ENCODE measurements around the gene SPAG9. TPM values are rescaled to one million over a fixed set of nuclear protein-coding genes. Genes with fewer than 3 reads are reported as not detected.

The SPAG9 gene
- total RNA-seq, 1 experiment from 2014 or later, result 78.5 TPM

- Mint-ChIP-seq H3K27me3 (ENCODE audit: insufficient read depth, unreplicated experiment) (no peaks in the 10 kb centered on the region), H3K27ac (ENCODE audit: low read depth, unreplicated experiment) (peak overlapping the region; percentile 89), H3K4me3 (ENCODE audit: unreplicated experiment) (peak overlapping the region; percentile 61), H3K4me1 (ENCODE audit: insufficient read depth, unreplicated experiment) (peaks cover 49% of the 10 kb centered on the region), H3K36me3 (ENCODE audit: insufficient read depth, unreplicated experiment) (peaks cover 12% of the 10 kb centered on the region), H3K9me3 (ENCODE audit: unreplicated experiment) (no peaks in the 10 kb centered on the region)
- ChIA-PET POLR2A (interaction anchor here (0.5 to 12.7 kb wide), 16 partner anchors 11 to 412 kb away, joined by 3 to 473 read pairs (median 4); partner anchors contain the start of genes SPAG9, TOB1 and UTP18), CTCF (interaction anchor here (0.6 to 12.2 kb wide), 20 partner anchors 9 to 230 kb away, joined by 3 to 429 read pairs (median 5); partner anchors contain the start of genes NME1 and TOB1)
- TF ChIP-seq CTCF (IDR thresholded peaks at IDR 0.05; ENCODE audit: unreplicated experiment), result no peak
- BruUV-seq (replicated peaks), result TSS peak; percentile 49
- intact Hi-C loops (cut with micrococcal nuclease), result loop anchor here (5.0 to 10.0 kb wide), 2 partner anchors 198 to 410 kb away; partner anchors contain the start of genes NME1 and SPATA20
- DNase-seq (ENCODE audit: unreplicated experiment), result no peak
Measured at GRCh38 chr17:50954641-50955121, 166.0 kb downstream of the SPAG9 start.

- peak overlapping the region; percentile 61 for H3K4me3 Mint-ChIP-seq (ENCODE audit: unreplicated experiment)
- intact Hi-C loops (cut with micrococcal nuclease), result loop anchor here (5.0 to 10.0 kb wide), 2 partner anchors 198 to 409 kb away; partner anchors contain the start of genes NME1 and SPATA20
- TSS peak; percentile 53 for BruUV-seq (replicated peaks)
- ChIA-PET CTCF (interaction anchor here (0.6 to 12.2 kb wide), 19 partner anchors 9 to 258 kb away, joined by 3 to 429 read pairs (median 5); partner anchors contain the start of gene NME1), POLR2A (interaction anchor here (0.5 to 12.7 kb wide), 18 partner anchors 12 to 412 kb away, joined by 3 to 473 read pairs (median 4); partner anchors contain the start of genes SPAG9, TOB1 and UTP18)
- H3K36me3 Mint-ChIP-seq (ENCODE audit: insufficient read depth, unreplicated experiment), result peaks cover 12% of the 10 kb centered on the region
- peak overlapping the region; percentile 89 for H3K27ac Mint-ChIP-seq (ENCODE audit: low read depth, unreplicated experiment)
- DNase-seq (ENCODE audit: unreplicated experiment), result peak; percentile 79
- no peak for TF ChIP-seq CTCF (IDR thresholded peaks at IDR 0.05; ENCODE audit: unreplicated experiment)
- no peaks in the 10 kb centered on the region for H3K27me3 Mint-ChIP-seq (ENCODE audit: insufficient read depth, unreplicated experiment)
- peaks cover 51% of the 10 kb centered on the region for H3K4me1 Mint-ChIP-seq (ENCODE audit: insufficient read depth, unreplicated experiment)
- no peaks in the 10 kb centered on the region for H3K9me3 Mint-ChIP-seq (ENCODE audit: unreplicated experiment)
Measured at GRCh38 chr17:50953831-50954601, 166.7 kb downstream of the SPAG9 start.

GRCh38 chr17:50953518-50953830 lies 167.2 kb downstream of the SPAG9 start:
- no peak for DNase-seq (ENCODE audit: unreplicated experiment)
- POLR2A ChIA-PET, result interaction anchor here (0.7 to 12.7 kb wide), 9 partner anchors 19 to 167 kb away, joined by 3 to 473 read pairs (median 4); partner anchors contain the start of genes SPAG9 and TOB1
- BruUV-seq (replicated peaks), result no TSS peak
- H3K27me3 Mint-ChIP-seq (ENCODE audit: insufficient read depth, unreplicated experiment), result no peaks in the 10 kb centered on the region
- peaks cover 51% of the 10 kb centered on the region for H3K4me1 Mint-ChIP-seq (ENCODE audit: insufficient read depth, unreplicated experiment)
- peak overlapping the region; percentile 61 for H3K4me3 Mint-ChIP-seq (ENCODE audit: unreplicated experiment)
- peaks cover 12% of the 10 kb centered on the region for H3K36me3 Mint-ChIP-seq (ENCODE audit: insufficient read depth, unreplicated experiment)
- TF ChIP-seq CTCF (IDR thresholded peaks at IDR 0.05; ENCODE audit: unreplicated experiment), result no peak
- intact Hi-C loops (cut with micrococcal nuclease), result loop anchor here (5.0 to 10.0 kb wide), 2 partner anchors 199 to 409 kb away; partner anchors contain the start of genes NME1 and SPATA20
- no peaks in the 10 kb centered on the region for H3K9me3 Mint-ChIP-seq (ENCODE audit: unreplicated experiment)
- CTCF ChIA-PET, result interaction anchor here (0.6 to 12.2 kb wide), 11 partner anchors 11 to 257 kb away, joined by 3 to 429 read pairs (median 8); no protein-coding TSS in a partner anchor
- peak overlapping the region; percentile 89 for H3K27ac Mint-ChIP-seq (ENCODE audit: low read depth, unreplicated experiment)

- Mint-ChIP-seq H3K4me1 (ENCODE audit: insufficient read depth, unreplicated experiment) (peaks cover 51% of the 10 kb centered on the region), H3K27me3 (ENCODE audit: insufficient read depth, unreplicated experiment) (no peaks in the 10 kb centered on the region), H3K4me3 (ENCODE audit: unreplicated experiment) (no peak overlapping the region), H3K36me3 (ENCODE audit: insufficient read depth, unreplicated experiment) (peaks cover 12% of the 10 kb centered on the region), H3K9me3 (ENCODE audit: unreplicated experiment) (no peaks in the 10 kb centered on the region), H3K27ac (ENCODE audit: low read depth, unreplicated experiment) (peak overlapping the region; percentile 89)
- TF ChIP-seq CTCF (IDR thresholded peaks at IDR 0.05; ENCODE audit: unreplicated experiment), result no peak
- CTCF ChIA-PET, result interaction anchor here (0.7 to 12.2 kb wide), 10 partner anchors 17 to 482 kb away, joined by 3 to 429 read pairs (median 10); partner anchors contain the start of gene TOB1
- BruUV-seq (replicated peaks), result no TSS peak
- DNase-seq (ENCODE audit: unreplicated experiment), result no peak
- POLR2A ChIA-PET, result interaction anchor here (0.5 to 12.7 kb wide), 11 partner anchors 18 to 168 kb away, joined by 3 to 473 read pairs (median 6); partner anchors contain the start of genes SPAG9 and TOB1
- intact Hi-C loops (cut with micrococcal nuclease), result loop anchor here (5.0 to 10.0 kb wide), 2 partner anchors 199 to 408 kb away; partner anchors contain the start of genes NME1 and SPATA20
Measured at GRCh38 chr17:50952889-50953288, 167.8 kb downstream of the SPAG9 start.
